ENCODE results near the gene PITPNM1. TPM values are rescaled to one million over a fixed set of nuclear protein-coding genes. Genes with fewer than 3 reads are reported as not detected.
"Not testable (repeated sequence)": the region's sequence is repeated elsewhere in the genome, so short reads cannot be mapped to it uniquely, and the experiment has no call there.

Gene PITPNM1
- total RNA-seq, 1 donor from 2014 or later = 3.6 TPM

GRCh38 chr11:67466367-67466766, 38.8 kb downstream of the PITPNM1 start:
- DNase-seq (ENCODE audit: low read depth in 2 of 2) = no peak

- DNase-seq (ENCODE audit: low read depth in 2 of 2) = not testable (repeated sequence)
These were observed 39.6 kb downstream of the PITPNM1 start for GRCh38 chr11:67465530-67465929.

GRCh38 chr11:67465189-67465510, 40.0 kb downstream of the PITPNM1 start:
- no peak for DNase-seq (ENCODE audit: low read depth in 2 of 2)

GRCh38 chr11:67464411-67465188, 40.6 kb downstream of the PITPNM1 start:
- peak; percentile 80 to 86 for DNase-seq (ENCODE audit: low read depth in 2 of 2)

GRCh38 chr11:67463680-67464410, 41.3 kb downstream of the PITPNM1 start:
- peak; percentile 62 to 66 for DNase-seq (ENCODE audit: low read depth in 2 of 2)

GRCh38 chr11:67463186-67463585, 42.0 kb downstream of the PITPNM1 start:
- no peak for DNase-seq (ENCODE audit: low read depth in 2 of 2)

- DNase-seq (ENCODE audit: low read depth in 2 of 2) = no peak
These were observed 46.9 kb downstream of the PITPNM1 start for GRCh38 chr11:67458266-67458665.

GRCh38 chr11:67457453-67457852, 47.7 kb downstream of the PITPNM1 start:
- DNase-seq (ENCODE audit: low read depth in 2 of 2) = no peak

GRCh38 chr11:67456068-67456705, 49.0 kb downstream of the PITPNM1 start:
- DNase-seq (ENCODE audit: low read depth in 2 of 2) = no peak

GRCh38 chr11:67455054-67455453, 50.1 kb downstream of the PITPNM1 start, which contains the start of gene CABP4:
CABP4 (plus strand) TSS chr11:67455354; CDS start chr11:67455424, 70 bp downstream.
- DNase-seq (ENCODE audit: low read depth in 2 of 2) = no peak

GRCh38 chr11:67453816-67454732, 51.1 kb downstream of the PITPNM1 start:
- no peak for DNase-seq (ENCODE audit: low read depth in 2 of 2)

- DNase-seq (ENCODE audit: low read depth in 2 of 2) = peak; percentile 41 to 59
These were observed 52.8 kb downstream of the PITPNM1 start, which contains the start of gene GPR152 for GRCh38 chr11:67452141-67452952. GPR152 (minus strand) TSS chr11:67452729; CDS start chr11:67452724, 5 bp downstream.

GRCh38 chr11:67451658-67451976, 53.5 kb downstream of the PITPNM1 start:
- DNase-seq (ENCODE audit: low read depth in 2 of 2) = no peak

GRCh38 chr11:67450796-67451657, 54.1 kb downstream of the PITPNM1 start:
- no peak for DNase-seq (ENCODE audit: low read depth in 2 of 2)

GRCh38 chr11:67449116-67449844, 55.9 kb downstream of the PITPNM1 start:
- no peak for DNase-seq (ENCODE audit: low read depth in 2 of 2)

- no peak for DNase-seq (ENCODE audit: low read depth in 2 of 2)
These were observed 56.9 kb downstream of the PITPNM1 start for GRCh38 chr11:67448220-67448609.

GRCh38 chr11:67445515-67445914, 59.6 kb downstream of the PITPNM1 start:
- DNase-seq (ENCODE audit: low read depth in 2 of 2) = no peak

GRCh38 chr11:67442504-67443404, 62.4 kb downstream of the PITPNM1 start:
- peak in 1 of 2 donors; percentile 36 for DNase-seq (ENCODE audit: low read depth in 2 of 2)
